ENCODE data around the gene ANAPC1. TPM values are rescaled to one million over a fixed set of nuclear protein-coding genes. Genes with fewer than 3 reads are reported as not detected.

Gene ANAPC1
- total and polyA plus RNA-seq, 10 of the 15 experiments (the other 5 are each of a cell fraction or from before 2014, with no cell fraction given): 10.0 to 108 (median 53.6) TPM

Small RNA genes within 50 kb of the gene (microRNA-seq; reads per million reads assigned to microRNA genes)
- not detected for gene MIR4771-2

Small RNA genes within 50 kb of the gene (small RNA-seq; reads per million reads assigned to genes)
- gene MIR4771-2 (not detected), gene RN7SL297P (not detected)

Other genes with a start within 250 kb of the ANAPC1 start
- 0.49 and 0.85 TPM in 2 replicates for gene MERTK, start 14.4 kb upstream of the ANAPC1 start, total RNA-seq (2014; rRNA removed)
- gene MERTK, start 14.4 kb upstream of the ANAPC1 start, total RNA-seq (2014; rRNA removed; fragmentation: Illumina TruSeq; extraction: Trizol): 0.28 and 0.31 TPM in 2 replicates
- gene MERTK, start 14.4 kb upstream of the ANAPC1 start, total RNA-seq (2021): 0.37 and 1.0 TPM in 2 replicates
- gene MERTK, start 14.4 kb upstream of the ANAPC1 start, polyA plus RNA-seq (2011; rRNA removed): 28.6 and 30.6 TPM in 2 replicates
- 0.62 and 0.63 TPM in 2 replicates for gene MERTK, start 14.4 kb upstream of the ANAPC1 start, polyA plus RNA-seq (2014; fragmentation: Illumina TruSeq; extraction: Trizol)
- under 1 TPM; 0.26 to 0.37 TPM for gene MERTK, start 14.4 kb upstream of the ANAPC1 start, polyA plus RNA-seq (2014; fragmentation: Nextera tagmentation; extraction: Ambion mirVana)
- 0.60 and 1.3 TPM in 2 replicates for gene MERTK, start 14.4 kb upstream of the ANAPC1 start, polyA plus RNA-seq (2014; rRNA removed)
- under 1 TPM; 0.13 to 0.39 TPM for gene MERTK, start 14.4 kb upstream of the ANAPC1 start, polyA plus RNA-seq (2016; fragmentation: Nextera tagmentation; extraction: Ambion mirVana)
- 11.5 and 16.0 TPM in 2 replicates for gene TMEM87B, start 171.1 kb upstream of the ANAPC1 start, total RNA-seq (2014; rRNA removed)
- gene TMEM87B, start 171.1 kb upstream of the ANAPC1 start, total RNA-seq (2014; rRNA removed; fragmentation: Illumina TruSeq; extraction: Trizol): 20.6 and 20.9 TPM in 2 replicates
- gene TMEM87B, start 171.1 kb upstream of the ANAPC1 start, total RNA-seq (2021): 11.8 and 12.8 TPM in 2 replicates
- 17.2 and 23.6 TPM in 2 replicates for gene TMEM87B, start 171.1 kb upstream of the ANAPC1 start, polyA plus RNA-seq (2011; rRNA removed)
- gene TMEM87B, start 171.1 kb upstream of the ANAPC1 start, polyA plus RNA-seq (2014; fragmentation: Illumina TruSeq; extraction: Trizol): 18.1 and 25.7 TPM in 2 replicates
- gene TMEM87B, start 171.1 kb upstream of the ANAPC1 start, polyA plus RNA-seq (2014; fragmentation: Nextera tagmentation; extraction: Ambion mirVana): 1 to 10 TPM; 5.7 to 8.2 TPM
- 9.5 and 10.1 TPM in 2 replicates for gene TMEM87B, start 171.1 kb upstream of the ANAPC1 start, polyA plus RNA-seq (2014; rRNA removed)
- 10 to 100 TPM; 12.9 to 15.9 TPM for gene TMEM87B, start 171.1 kb upstream of the ANAPC1 start, polyA plus RNA-seq (2016; fragmentation: Nextera tagmentation; extraction: Ambion mirVana)

Data from GM12878 (cell line).